Neuronal stem cell (in vitro differentiated cells): ENCODE results near the gene DOK3.

ENCODE experiments used
- DNase-seq: peaks from one replicate; pipeline ENCODE4 v3.0.0-alpha.2; 2013; ENCODE audit warnings: low spot score
- H2AFZ ChIP-seq: one replicate; pipeline ENCODE4 v1.6.1; 2013; ENCODE audit warnings: mild to moderate bottlenecking, low read length, inconsistent platforms
- H2AK5ac ChIP-seq: 2 replicates; pipeline ENCODE4 v1.6.1; 2013; ENCODE audit warnings: low read depth, mild to moderate bottlenecking, inconsistent platforms, low read length, moderate library complexity, mixed read lengths
- H2BK120ac ChIP-seq: 2 replicates; pipeline ENCODE4 v1.6.1; 2013; ENCODE audit warnings: low read depth, mild to moderate bottlenecking, inconsistent platforms, low read length, moderate library complexity, mixed read lengths
- H2BK12ac ChIP-seq: one replicate; pipeline ENCODE4 v1.6.1; 2013; ENCODE audit warnings: low read length, inconsistent platforms
- H2BK15ac ChIP-seq: 2 replicates; pipeline ENCODE4 v1.6.1; 2013; ENCODE audit warnings: mild to moderate bottlenecking, low read length, inconsistent platforms, mixed read lengths
- H2BK5ac ChIP-seq: one replicate; pipeline ENCODE4 v1.6.1; 2013; ENCODE audit warnings: inconsistent platforms, mild to moderate bottlenecking, low read length, moderate library complexity
- H3K14ac ChIP-seq: one replicate; pipeline ENCODE4 v1.6.1; 2013; ENCODE audit warnings: low read length, inconsistent platforms
- H3K18ac ChIP-seq: 2 replicates; pipeline ENCODE4 v1.6.1; 2013; ENCODE audit warnings: low read length, inconsistent platforms
- H3K23ac ChIP-seq: 2 replicates; pipeline ENCODE4 v1.6.1; 2013; ENCODE audit warnings: low read depth, mild to moderate bottlenecking, mixed read lengths, low read length, inconsistent platforms; ENCODE audit not compliant: poor library complexity
- H3K27ac ChIP-seq: replicated peaks from 3 replicates; pipeline ENCODE4 v1.5.1; 2013; ENCODE audit warnings: low read length, inconsistent platforms
- H3K27me3 ChIP-seq, 3 experiments: 2 replicates each; pipeline ENCODE4 v1.6.1; 2013; ENCODE audit warnings: low read length in 3 of 3, mild to moderate bottlenecking in 2 of 3, inconsistent platforms in 1 of 3, low read depth in 1 of 3, mixed read lengths in 1 of 3, moderate library complexity in 1 of 3; ENCODE audit not compliant: control insufficient read depth in 3 of 3, insufficient read depth in 3 of 3
- H3K36me3 ChIP-seq, 2 donors: replicated peaks in 1 of 2; 2 replicates each; pipeline ENCODE4 v1.6.1; 2013; ENCODE audit warnings: low read length in 2 of 2; ENCODE audit not compliant: control insufficient read depth in 2 of 2, insufficient read depth in 2 of 2
- H3K4ac ChIP-seq: 2 replicates; pipeline ENCODE4 v1.6.1; 2013; ENCODE audit warnings: inconsistent platforms, mild to moderate bottlenecking, low read length, moderate library complexity
- H3K4me1 ChIP-seq, 2 donors: 1 replicate in 1 of 2; 2 replicates in 1 of 2; pipeline ENCODE4 v1.6.1; 2013; ENCODE audit warnings: low read length in 2 of 2, low read depth in 1 of 2; ENCODE audit not compliant: control insufficient read depth in 2 of 2, insufficient read depth in 1 of 2
- H3K4me2 ChIP-seq: one replicate; pipeline ENCODE4 v1.6.1; 2013; ENCODE audit warnings: mild to moderate bottlenecking, low read length, inconsistent platforms; ENCODE audit not compliant: insufficient read depth, poor library complexity, severe bottlenecking
- H3K4me3 ChIP-seq, 2 donors: 2 replicates each; pipeline ENCODE4 v1.5.1; 2013; ENCODE audit warnings: low read length in 2 of 2, mild to moderate bottlenecking in 2 of 2, inconsistent platforms in 1 of 2, moderate library complexity in 1 of 2
- H3K79me1 ChIP-seq: one replicate; pipeline ENCODE4 v1.6.1; 2013; ENCODE audit warnings: low read depth, mild to moderate bottlenecking, inconsistent platforms, low read length, moderate library complexity
- H3K9ac ChIP-seq: one replicate; pipeline ENCODE4 v1.6.1; 2013; ENCODE audit warnings: mild to moderate bottlenecking, low read depth, low read length, inconsistent platforms; ENCODE audit not compliant: poor library complexity
- H3K9me3 ChIP-seq, 2 donors: replicated peaks in 1 of 2; 2 replicates each; pipeline versions ENCODE3 to v1.6.1; 2013; ENCODE audit warnings: low read length in 2 of 2, mild to moderate bottlenecking in 2 of 2, inconsistent platforms in 1 of 2, low read depth in 1 of 2, mixed read lengths in 1 of 2, moderate library complexity in 1 of 2; ENCODE audit not compliant: control insufficient read depth in 2 of 2, insufficient read depth in 1 of 2
- H4K8ac ChIP-seq: one replicate; pipeline ENCODE4 v1.6.1; 2013; ENCODE audit warnings: low read depth, mild to moderate bottlenecking, inconsistent platforms, low read length, moderate library complexity
- H4K91ac ChIP-seq: one replicate; pipeline ENCODE4 v1.6.1; 2013; ENCODE audit warnings: low read length, low read depth, mild to moderate bottlenecking, inconsistent platforms; ENCODE audit not compliant: poor library complexity
- WGBS, 2 donors: extraction: QIAGEN DNeasy Blood & Tissue Kit; methylation state at CpG; one replicate each; pipeline ENCODE4 v1.1.7; 2013; ENCODE audit warnings: missing lambda C conversion rate in 2 of 2, mixed read lengths in 1 of 2; ENCODE audit not compliant: insufficient read length in 2 of 2, insufficient replicate concordance in 1 of 2; ENCODE audit errors: extremely low coverage in 2 of 2; 5-methylcytosine and 5-hydroxymethylcytosine counted together

The DOK3 gene

GRCh38 chr5:177524941-177525655 lies 15.5 kb upstream of the DOK3 start:
- Histone ChIP-seq H2BK15ac (no peak overlapping the region), H2AK5ac (no peak overlapping the region), H3K4me2 (no peak overlapping the region), H3K36me3 (peaks cover 72 to 95% of the 10 kb centered on the region in 2 donors), H3K14ac (no peak overlapping the region), H2AFZ (no peak overlapping the region), H2BK12ac (no peak overlapping the region), H3K4me1 (no peaks in the 10 kb centered on the region), H2BK5ac (no peak overlapping the region), H3K27me3 (no peaks in the 10 kb centered on the region), H3K23ac (no peak overlapping the region), H4K91ac (no peak overlapping the region), H3K9me3 (no peaks in the 10 kb centered on the region), H3K18ac (no peak overlapping the region), H4K8ac (no peak overlapping the region), H3K79me1 (peaks cover 2% of the 10 kb centered on the region), H3K27ac (no peak overlapping the region), H2BK120ac (no peak overlapping the region), H3K9ac (no peak overlapping the region), H3K4ac (no peak overlapping the region), H3K4me3 (no peak overlapping the region)
- DNase-seq: no peak
- no CpG with 5 or more reads among the region's 10 CpGs for WGBS, 2 donors

- H3K9ac ChIP-seq: no peak overlapping the region
- H3K36me3 ChIP-seq: peaks cover 72 to 95% of the 10 kb centered on the region in 2 donors
- H3K18ac ChIP-seq: no peak overlapping the region
- H2AK5ac ChIP-seq: no peak overlapping the region
- H2BK15ac ChIP-seq: no peak overlapping the region
- H2AFZ ChIP-seq: no peak overlapping the region
- no peaks in the 10 kb centered on the region for H3K4me1 ChIP-seq
- H3K4me2 ChIP-seq: no peak overlapping the region
- H3K14ac ChIP-seq: no peak overlapping the region
- H4K8ac ChIP-seq: no peak overlapping the region
- H3K4ac ChIP-seq: no peak overlapping the region
- H3K4me3 ChIP-seq: no peak overlapping the region
- no peak overlapping the region for H3K27ac ChIP-seq
- H3K27me3 ChIP-seq: no peaks in the 10 kb centered on the region
- no peak overlapping the region for H2BK5ac ChIP-seq
- H3K9me3 ChIP-seq: no peaks in the 10 kb centered on the region
- H2BK120ac ChIP-seq: no peak overlapping the region
- no peak overlapping the region for H2BK12ac ChIP-seq
- no peak overlapping the region for H3K23ac ChIP-seq
- peaks cover 2% of the 10 kb centered on the region for H3K79me1 ChIP-seq
- no CpG with 5 or more reads among the region's 12 CpGs for WGBS, 2 donors
- DNase-seq: no peak
- H4K91ac ChIP-seq: no peak overlapping the region
These were observed 14.9 kb upstream of the DOK3 start for GRCh38 chr5:177524539-177524900.

DNA sequence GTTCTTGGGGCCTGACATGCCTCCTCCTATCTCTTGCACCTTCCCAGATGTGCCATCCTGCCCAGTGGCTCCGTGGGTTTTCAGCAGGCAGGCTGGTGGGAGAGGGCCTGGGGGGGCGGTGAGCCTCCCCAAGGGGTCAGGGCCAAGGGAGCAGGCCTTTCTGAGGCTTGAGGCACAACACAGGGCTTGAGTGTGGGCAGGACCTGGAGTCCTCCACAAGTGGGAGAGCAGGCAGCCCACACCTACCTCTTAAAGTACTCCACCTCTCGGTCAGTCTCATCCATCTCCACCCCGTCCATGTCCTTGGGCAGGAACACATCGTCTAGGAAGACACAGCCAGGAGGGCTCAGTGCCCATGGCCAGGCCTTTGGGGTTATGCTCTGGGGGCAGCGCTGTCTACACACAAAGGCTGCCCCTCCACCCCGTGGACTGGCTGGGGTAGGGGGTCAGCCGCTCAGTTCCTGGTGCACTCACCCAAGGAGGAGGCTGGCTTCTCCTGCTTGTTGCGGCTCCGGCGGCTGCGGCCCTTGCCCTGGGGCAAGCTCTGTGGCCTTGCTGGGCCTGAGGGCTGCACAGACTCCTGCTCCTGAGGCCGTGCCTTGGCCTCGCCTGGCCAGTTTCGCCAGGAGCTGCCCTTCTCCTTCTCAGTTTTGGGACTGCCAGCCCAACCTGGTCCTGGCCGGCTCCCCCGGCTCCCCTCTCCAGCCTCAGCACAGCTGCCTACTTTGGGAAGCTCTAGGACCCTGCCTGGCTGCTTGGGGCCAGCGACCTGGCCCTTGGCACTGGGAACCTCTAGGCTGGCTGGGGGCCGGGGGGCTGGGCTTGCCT lies 14.3 kb upstream of the DOK3 start:
- no peaks in the 10 kb centered on the region for H3K9me3 ChIP-seq
- no peak overlapping the region for H3K23ac ChIP-seq
- H4K91ac ChIP-seq: no peak overlapping the region
- no peak overlapping the region for H3K18ac ChIP-seq
- H3K4me3 ChIP-seq: no peak overlapping the region
- H3K4ac ChIP-seq: no peak overlapping the region
- no CpG with 5 or more reads among the region's 19 CpGs for WGBS, 2 donors
- no peaks in the 10 kb centered on the region for H3K27me3 ChIP-seq
- H3K27ac ChIP-seq: no peak overlapping the region
- H3K4me1 ChIP-seq: no peaks in the 10 kb centered on the region
- H2BK5ac ChIP-seq: no peak overlapping the region
- no peak overlapping the region for H2BK12ac ChIP-seq
- peaks cover 2% of the 10 kb centered on the region for H3K79me1 ChIP-seq
- DNase-seq: no peak
- H2AK5ac ChIP-seq: no peak overlapping the region
- no peak overlapping the region for H2BK120ac ChIP-seq
- H2AFZ ChIP-seq: no peak overlapping the region
- peaks cover 70 to 96% of the 10 kb centered on the region in 2 donors for H3K36me3 ChIP-seq
- no peak overlapping the region for H2BK15ac ChIP-seq
- H4K8ac ChIP-seq: no peak overlapping the region
- no peak overlapping the region for H3K9ac ChIP-seq
- no peak overlapping the region for H3K14ac ChIP-seq
- no peak overlapping the region for H3K4me2 ChIP-seq

GRCh38 chr5:177520916-177521513 lies 11.4 kb upstream of the DOK3 start:
- H3K18ac ChIP-seq: no peak overlapping the region
- no peak for DNase-seq
- WGBS, 2 donors: no CpG with 5 or more reads among the region's 2 CpGs
- no peak overlapping the region for H3K27ac ChIP-seq
- no peaks in the 10 kb centered on the region for H3K9me3 ChIP-seq
- H2BK15ac ChIP-seq: no peak overlapping the region
- H3K4ac ChIP-seq: no peak overlapping the region
- H2AK5ac ChIP-seq: no peak overlapping the region
- H3K4me2 ChIP-seq: no peak overlapping the region
- no peak overlapping the region for H3K4me3 ChIP-seq
- H4K8ac ChIP-seq: no peak overlapping the region
- no peaks in the 10 kb centered on the region for H3K27me3 ChIP-seq
- H2BK5ac ChIP-seq: no peak overlapping the region
- H3K4me1 ChIP-seq: peaks cover 3% of the 10 kb centered on the region in 2 donors
- H2BK12ac ChIP-seq: no peak overlapping the region
- no peak overlapping the region for H3K23ac ChIP-seq
- H4K91ac ChIP-seq: no peak overlapping the region
- H3K79me1 ChIP-seq: peaks cover 9% of the 10 kb centered on the region
- peaks cover 53 to 71% of the 10 kb centered on the region in 2 donors for H3K36me3 ChIP-seq
- no peak overlapping the region for H3K14ac ChIP-seq
- no peak overlapping the region for H2BK120ac ChIP-seq
- no peak overlapping the region for H3K9ac ChIP-seq
- no peak overlapping the region for H2AFZ ChIP-seq
